ENCODE data around the gene MYO1G. TPM values are rescaled to one million over a fixed set of nuclear protein-coding genes. Genes with fewer than 3 reads are reported as not detected.

The MYO1G gene
- total RNA-seq, 1 experiment from 2014 or later = 0.57 TPM

DNA sequence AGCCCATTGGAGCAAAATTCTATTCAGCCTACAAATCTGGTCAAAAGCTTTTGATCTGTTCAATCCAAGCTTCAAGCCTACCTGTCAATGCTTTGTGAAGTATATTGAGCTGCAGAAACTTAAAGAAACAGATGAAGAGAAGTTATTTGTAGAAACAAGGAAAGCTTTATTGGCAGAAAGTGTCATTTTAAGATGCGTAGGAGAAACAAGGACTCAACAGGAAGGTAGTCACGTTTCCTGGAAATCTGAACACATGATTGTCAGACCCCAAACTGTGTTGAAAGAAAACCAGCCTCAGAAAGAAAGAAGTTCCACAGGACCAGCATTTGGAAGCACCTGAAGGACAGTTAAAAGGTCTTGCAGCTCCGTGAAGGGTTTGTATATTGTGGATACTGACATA, 58.7 kb downstream of the MYO1G start:
- Histone ChIP-seq H2BK12ac (ENCODE audit: insufficient read length, low read depth, low read length) (no peak overlapping the region), H4K20me1 (ENCODE audit: control insufficient read depth, insufficient read depth, insufficient read length) (no peaks in the 10 kb centered on the region), H3K23me2 (ENCODE audit: insufficient read length, low read depth, low read length, poor library complexity, severe bottlenecking) (no peaks in the 10 kb centered on the region), H2AK5ac (ENCODE audit: insufficient read length, low read length) (no peak overlapping the region), H4K91ac (ENCODE audit: insufficient read length, low read depth, low read length) (no peak overlapping the region), H3K79me2 (ENCODE audit: insufficient read depth, low read length) (no peaks in the 10 kb centered on the region), H2BK20ac (ENCODE audit: low read depth, low read length, poor library complexity, severe bottlenecking) (no peak overlapping the region), H3K27ac (ENCODE audit: insufficient read length, low read depth, low read length) (no peak overlapping the region), H3K18ac (ENCODE audit: insufficient read length, low read depth, low read length) (no peak overlapping the region), H3K79me1 (ENCODE audit: insufficient read depth, low read depth, low read length, poor library complexity, severe bottlenecking) (no peaks in the 10 kb centered on the region), H3K56ac (ENCODE audit: insufficient read length, low read depth, low read length) (no peak overlapping the region), H2BK120ac (ENCODE audit: low read depth, low read length, poor library complexity, severe bottlenecking) (no peak overlapping the region), H3K27me3 (ENCODE audit: insufficient read depth, low read length) (no peaks in the 10 kb centered on the region), H2BK15ac (ENCODE audit: low read depth, low read length) (no peak overlapping the region), H3K23ac (ENCODE audit: insufficient read length, low read depth, low read length) (no peak overlapping the region), H2BK5ac (ENCODE audit: insufficient read length, low read length) (no peak overlapping the region), H3K9me3 (ENCODE audit: control insufficient read depth, low read depth, low read length) (no peaks in the 10 kb centered on the region), H3K9ac (ENCODE audit: extremely low read depth, insufficient read length, low read length) (no peak overlapping the region), H3K4me1 (ENCODE audit: insufficient read depth, low read length) (no peaks in the 10 kb centered on the region), H4K5ac (ENCODE audit: insufficient read length, low read depth, low read length) (no peak overlapping the region), H3K14ac (ENCODE audit: insufficient read depth, low read length) (no peak overlapping the region), H3K4me2 (ENCODE audit: insufficient read depth, insufficient read length, low read length) (no peak overlapping the region), H4K8ac (replicated peaks; ENCODE audit: insufficient read length, low read depth, low read length) (no peak overlapping the region), H3T11ph (ENCODE audit: low read length) (no peak overlapping the region), H2AFZ (ENCODE audit: low read length) (no peak overlapping the region), H3K4ac (ENCODE audit: low read depth, low read length) (no peak overlapping the region)
- H3K36me3 Mint-ChIP-seq (ENCODE audit: insufficient read depth in 1 of 3, low read depth in 3 of 3) = no peaks in the 10 kb centered on the region; a peak in 2 of 7 replicates
- no peak overlapping the region for H3K27ac Mint-ChIP-seq
- DNase-seq = no peak
- no peak overlapping the region for H3K4me3 Mint-ChIP-seq
- 0 out of 4 replicates have a peak, but pooled peaks cover 0 to 3% of the 10 kb centered on the region in 2 experiments for H3K4me1 Mint-ChIP-seq
- TF ChIP-seq, protein P1, sequence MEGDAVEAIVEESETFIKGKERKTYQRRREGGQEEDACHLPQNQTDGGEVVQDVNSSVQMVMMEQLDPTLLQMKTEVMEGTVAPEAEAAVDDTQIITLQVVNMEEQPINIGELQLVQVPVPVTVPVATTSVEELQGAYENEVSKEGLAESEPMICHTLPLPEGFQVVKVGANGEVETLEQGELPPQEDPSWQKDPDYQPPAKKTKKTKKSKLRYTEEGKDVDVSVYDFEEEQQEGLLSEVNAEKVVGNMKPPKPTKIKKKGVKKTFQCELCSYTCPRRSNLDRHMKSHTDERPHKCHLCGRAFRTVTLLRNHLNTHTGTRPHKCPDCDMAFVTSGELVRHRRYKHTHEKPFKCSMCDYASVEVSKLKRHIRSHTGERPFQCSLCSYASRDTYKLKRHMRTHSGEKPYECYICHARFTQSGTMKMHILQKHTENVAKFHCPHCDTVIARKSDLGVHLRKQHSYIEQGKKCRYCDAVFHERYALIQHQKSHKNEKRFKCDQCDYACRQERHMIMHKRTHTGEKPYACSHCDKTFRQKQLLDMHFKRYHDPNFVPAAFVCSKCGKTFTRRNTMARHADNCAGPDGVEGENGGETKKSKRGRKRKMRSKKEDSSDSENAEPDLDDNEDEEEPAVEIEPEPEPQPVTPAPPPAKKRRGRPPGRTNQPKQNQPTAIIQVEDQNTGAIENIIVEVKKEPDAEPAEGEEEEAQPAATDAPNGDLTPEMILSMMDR (conservative IDR thresholded peaks at IDR 0.05) = no peak
- WGBS (ENCODE audit: extremely low coverage, insufficient read length, low lambda C conversion rate) = no CpG with 5 or more reads among the region's 3 CpGs
- H3K27me3 Mint-ChIP-seq (ENCODE audit: low read depth) = peaks cover 8% of the 10 kb centered on the region
- peaks cover 2 to 13% of the 10 kb centered on the region in 2 experiments; a peak in 4 of 5 replicates for H3K9me3 Mint-ChIP-seq

Data from H9 (cell line).